Testis (tissue), 2 donors: ENCODE results near the gene TRMT112.

Experiments used
- CTCF ChIP-seq, 3 experiments: fragments of 450-650 bp in 2 of 3; fragments of 200-600 bp in 1 of 3; sonication (generic) in 1 of 3; IDR thresholded peaks; one replicate each; pipeline ENCODE4 v1.5.1; 2016 to 2019; ENCODE audit warnings: antibody characterized with exemption in 3 of 3, mild to moderate bottlenecking in 2 of 3, moderate library complexity in 1 of 3
- POLR2A ChIP-seq: fragments of 450-650 bp; IDR thresholded peaks from one replicate; pipeline ENCODE4 v1.6.1; 2017; ENCODE audit warnings: antibody characterized with exemption, mild to moderate bottlenecking, moderate library complexity

- TF ChIP-seq CTCF (IDR thresholded peaks at IDR 0.05) (no peak), POLR2A (no peak)
These were observed 5.5 kb upstream of the TRMT112 start for GRCh38 chr11:64322925-64323260.
